Measurements from ENCODE around the gene SLC30A9. TPM values are rescaled to one million over a fixed set of nuclear protein-coding genes. Genes with fewer than 3 reads are reported as not detected.

The SLC30A9 gene
- total RNA-seq, 1 experiment from 2014 or later, result 32.7 TPM

DNA sequence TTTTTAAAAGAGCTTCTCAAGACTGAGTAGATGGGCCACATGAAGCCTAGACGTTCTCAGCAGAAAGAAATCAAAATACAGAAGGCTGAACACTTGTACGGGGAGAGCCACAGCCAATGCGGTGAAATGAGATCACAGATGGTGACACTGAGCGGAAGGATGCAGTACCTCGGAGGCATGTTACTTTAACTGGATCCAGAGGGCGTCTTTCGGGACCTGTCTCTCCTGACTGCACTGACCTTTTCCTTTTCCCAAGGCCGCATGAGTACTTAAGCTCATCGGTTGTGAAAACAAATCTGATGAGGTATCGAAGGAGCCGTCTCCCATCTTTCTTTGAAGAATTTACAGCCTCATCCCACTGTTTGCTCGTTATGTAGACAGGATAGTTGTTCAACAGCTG lies 129.6 kb downstream of the SLC30A9 start:
- no peak for DNase-seq
- TF ChIP-seq EZH2phosphoT487 (IDR thresholded peaks at IDR 0.05; ENCODE audit: borderline replicate concordance, low read length) (no peak), EZH2 (IDR thresholded peaks at IDR 0.05; ENCODE audit: low read length, unreplicated experiment) (no peak)
- TF ChIP-seq, protein P1, sequence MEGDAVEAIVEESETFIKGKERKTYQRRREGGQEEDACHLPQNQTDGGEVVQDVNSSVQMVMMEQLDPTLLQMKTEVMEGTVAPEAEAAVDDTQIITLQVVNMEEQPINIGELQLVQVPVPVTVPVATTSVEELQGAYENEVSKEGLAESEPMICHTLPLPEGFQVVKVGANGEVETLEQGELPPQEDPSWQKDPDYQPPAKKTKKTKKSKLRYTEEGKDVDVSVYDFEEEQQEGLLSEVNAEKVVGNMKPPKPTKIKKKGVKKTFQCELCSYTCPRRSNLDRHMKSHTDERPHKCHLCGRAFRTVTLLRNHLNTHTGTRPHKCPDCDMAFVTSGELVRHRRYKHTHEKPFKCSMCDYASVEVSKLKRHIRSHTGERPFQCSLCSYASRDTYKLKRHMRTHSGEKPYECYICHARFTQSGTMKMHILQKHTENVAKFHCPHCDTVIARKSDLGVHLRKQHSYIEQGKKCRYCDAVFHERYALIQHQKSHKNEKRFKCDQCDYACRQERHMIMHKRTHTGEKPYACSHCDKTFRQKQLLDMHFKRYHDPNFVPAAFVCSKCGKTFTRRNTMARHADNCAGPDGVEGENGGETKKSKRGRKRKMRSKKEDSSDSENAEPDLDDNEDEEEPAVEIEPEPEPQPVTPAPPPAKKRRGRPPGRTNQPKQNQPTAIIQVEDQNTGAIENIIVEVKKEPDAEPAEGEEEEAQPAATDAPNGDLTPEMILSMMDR (conservative IDR thresholded peaks at IDR 0.05; ENCODE audit: low read depth, low read length), result no peak
- no TSS peak for BruUV-seq (replicated peaks)
- CTCF ChIA-PET, result no interaction called here
- Histone ChIP-seq H3K36me3 (ENCODE audit: low read depth, low read length) (no peaks in the 10 kb centered on the region), H3K9me3 (ENCODE audit: low read length) (no peaks in the 10 kb centered on the region), H3K4me3 (ENCODE audit: low read length) (no peak overlapping the region), H3K4me1 (ENCODE audit: insufficient read depth, low read length) (no peaks in the 10 kb centered on the region), H4K20me1 (ENCODE audit: low read length) (no peaks in the 10 kb centered on the region), H3K27me3 (ENCODE audit: low read length) (peaks cover 14% of the 10 kb centered on the region; the same call in 1 of the 2 replicates), H3K4me2 (ENCODE audit: low read length) (no peak overlapping the region), H3K79me2 (ENCODE audit: low read length) (no peaks in the 10 kb centered on the region), H3K9me2 (replicated peaks; ENCODE audit: low read length) (no peaks in the 10 kb centered on the region), H3K9ac (ENCODE audit: low read length) (no peak overlapping the region), H3F3A (ENCODE audit: low read length, unreplicated experiment) (no peaks in the 10 kb centered on the region), H3K27ac (ENCODE audit: low read length) (no peak overlapping the region), H2AFZ (ENCODE audit: low read length) (no peak overlapping the region)
- no peak for ATAC-seq
- POLR2A ChIA-PET (ENCODE audit: unreplicated experiment), result no interaction called here
- intact Hi-C loops (cut with micrococcal nuclease), result no loop called here

DNA sequence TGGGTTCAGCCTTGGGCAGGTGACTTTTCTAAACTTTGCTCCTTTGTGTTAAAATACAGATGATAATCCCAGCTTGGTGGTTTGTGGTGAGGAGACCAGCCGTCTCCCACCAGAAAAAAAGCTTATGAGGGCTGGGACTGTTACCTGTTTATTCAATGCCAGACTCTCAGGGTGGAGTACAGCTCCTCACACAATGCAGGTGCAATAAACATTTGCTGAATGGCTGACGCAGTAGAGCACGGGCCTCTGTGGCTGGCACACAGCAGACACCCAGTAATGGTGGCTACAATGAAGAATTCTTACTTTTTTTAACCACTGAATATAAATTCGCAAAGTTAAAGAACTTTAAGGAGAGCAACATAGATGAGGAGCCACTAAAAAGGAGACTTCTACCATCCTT lies 131.9 kb downstream of the SLC30A9 start:
- CTCF ChIA-PET, result no interaction called here
- no TSS peak for BruUV-seq (replicated peaks)
- DNase-seq (no peak), ATAC-seq (no peak)
- Histone ChIP-seq H4K20me1 (ENCODE audit: low read length) (no peaks in the 10 kb centered on the region), H3K4me2 (ENCODE audit: low read length) (no peak overlapping the region), H3K79me2 (ENCODE audit: low read length) (no peaks in the 10 kb centered on the region), H3F3A (ENCODE audit: low read length, unreplicated experiment) (no peaks in the 10 kb centered on the region), H3K4me1 (ENCODE audit: insufficient read depth, low read length) (no peaks in the 10 kb centered on the region), H3K9ac (ENCODE audit: low read length) (no peak overlapping the region), H3K9me2 (replicated peaks; ENCODE audit: low read length) (no peaks in the 10 kb centered on the region), H2AFZ (ENCODE audit: low read length) (no peak overlapping the region), H3K4me3 (ENCODE audit: low read length) (no peak overlapping the region), H3K27me3 (ENCODE audit: low read length) (0 out of 2 replicates have a peak, but pooled peaks cover 4% of the 10 kb centered on the region), H3K27ac (ENCODE audit: low read length) (no peak overlapping the region), H3K9me3 (ENCODE audit: low read length) (no peaks in the 10 kb centered on the region), H3K36me3 (ENCODE audit: low read depth, low read length) (no peaks in the 10 kb centered on the region)
- POLR2A ChIA-PET (ENCODE audit: unreplicated experiment), result no interaction called here
- intact Hi-C loops (cut with micrococcal nuclease), result no loop called here
- TF ChIP-seq, protein P1 (conservative IDR thresholded peaks at IDR 0.05; ENCODE audit: low read depth, low read length), result no peak
- no peak for TF ChIP-seq EZH2phosphoT487 (IDR thresholded peaks at IDR 0.05; ENCODE audit: borderline replicate concordance, low read length)
- no peak for TF ChIP-seq EZH2 (IDR thresholded peaks at IDR 0.05; ENCODE audit: low read length, unreplicated experiment)

DNA sequence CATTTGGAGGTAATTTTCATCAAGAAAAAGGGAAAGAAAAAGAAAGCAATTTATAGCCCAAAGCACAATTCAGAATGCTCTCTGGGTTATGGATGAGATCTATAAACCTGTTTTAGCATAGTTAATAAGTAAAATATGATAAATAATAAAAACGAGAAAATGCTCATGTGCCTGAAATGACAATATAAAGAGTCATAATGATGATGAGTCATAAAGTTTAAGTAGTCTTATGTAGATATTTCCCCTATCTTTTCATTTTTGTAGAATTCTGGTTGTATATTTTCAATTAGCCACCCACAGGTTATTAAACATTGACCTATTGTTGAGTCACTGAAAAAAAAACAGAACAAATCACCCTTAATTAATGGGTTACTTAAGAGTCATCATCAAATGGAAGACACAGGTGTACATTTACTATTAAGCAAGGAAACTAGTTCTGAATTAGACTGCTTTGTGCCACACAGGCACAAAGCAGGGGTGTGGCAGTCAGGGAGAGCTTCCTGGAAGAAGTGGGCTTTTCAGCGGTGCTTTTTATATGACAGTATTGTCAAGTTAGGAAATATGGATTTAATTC lies 132.8 kb downstream of the SLC30A9 start:
- no peaks in the 10 kb centered on the region for H3K9me2 ChIP-seq (replicated peaks; ENCODE audit: low read length)
- 0 out of 2 replicates have a peak, but pooled peaks cover 4% of the 10 kb centered on the region for H3K27me3 ChIP-seq (ENCODE audit: low read length)
- H3K4me1 ChIP-seq (ENCODE audit: insufficient read depth, low read length), result no peaks in the 10 kb centered on the region
- H2AFZ ChIP-seq (ENCODE audit: low read length), result no peak overlapping the region
- H3K9me3 ChIP-seq (ENCODE audit: low read length), result no peaks in the 10 kb centered on the region
- H4K20me1 ChIP-seq (ENCODE audit: low read length), result no peaks in the 10 kb centered on the region
- no peaks in the 10 kb centered on the region for H3K36me3 ChIP-seq (ENCODE audit: low read depth, low read length)
- no peak overlapping the region for H3K9ac ChIP-seq (ENCODE audit: low read length)
- POLR2A ChIA-PET (ENCODE audit: unreplicated experiment), result no interaction called here
- BruUV-seq (replicated peaks), result no TSS peak
- no peak overlapping the region for H3K4me3 ChIP-seq (ENCODE audit: low read length)
- H3K79me2 ChIP-seq (ENCODE audit: low read length), result no peaks in the 10 kb centered on the region
- no peak for TF ChIP-seq EZH2 (IDR thresholded peaks at IDR 0.05; ENCODE audit: low read length, unreplicated experiment)
- TF ChIP-seq, protein P1 (conservative IDR thresholded peaks at IDR 0.05; ENCODE audit: low read depth, low read length), result no peak
- TF ChIP-seq EZH2phosphoT487 (IDR thresholded peaks at IDR 0.05; ENCODE audit: borderline replicate concordance, low read length), result no peak
- no peak overlapping the region for H3K4me2 ChIP-seq (ENCODE audit: low read length)
- peak; percentile 25 for DNase-seq
- no peak overlapping the region for H3K27ac ChIP-seq (ENCODE audit: low read length)
- CTCF ChIA-PET, result no interaction called here
- no peaks in the 10 kb centered on the region for H3F3A ChIP-seq (ENCODE audit: low read length, unreplicated experiment)
- ATAC-seq, result peak; percentile 38
- intact Hi-C loops (cut with micrococcal nuclease), result no loop called here

All from PC-3 (cell line).